HCT116 (cell line): ENCODE measurements around the gene ANXA5. TPM values are rescaled to one million over a fixed set of nuclear protein-coding genes. Genes with fewer than 3 reads are reported as not detected.

Experiments
- ATAC-seq: fragments of 200-7000 bp; cut with Tn5 transposase; 2 replicates; pipeline ENCODE4 v1.9.1; 2020; ENCODE audit warnings: mild to moderate bottlenecking, moderate library complexity
- BruUV-seq: library from RNA; stranded (reverse); fragments of 400-500 nt; replicated peaks from 2 replicates; lab custom pipeline; 2021; lab: Mats Ljungman, UMichigan
- CTCF ChIA-PET: fragments of 300-600 bp; sonication (Branson Sonifier 250); formaldehyde crosslinking; loops from one replicate; lab custom pipeline; 2021; ENCODE audit warnings: antibody characterized with exemption; lab: Charles Lee
- POLR2A ChIA-PET: fragments of 300-600, 350-600 bp; sonication (Branson Sonifier 250); formaldehyde crosslinking; loops from one replicate; lab custom pipeline; 2021; ENCODE audit warnings: antibody characterized with exemption; lab: Charles Lee
- RAD21 ChIA-PET, 2 experiments: fragments of 300-600 bp; sonication (Branson Sonifier 250); formaldehyde crosslinking; loops; one replicate each; lab custom pipeline; 2023; ENCODE audit warnings: low total read pairs in 2 of 2; ENCODE audit not compliant: uncharacterized antibody in 2 of 2, unreplicated experiment in 2 of 2, low non-redundant PET in 1 of 2; lab: Charles Lee
- DNase-seq: peaks from one replicate; pipeline ENCODE4 v3.0.0-alpha.2; 2010; ENCODE audit warnings: low read depth, low spot score
- H2AFZ ChIP-seq: fragments of 200-600 bp; shearing (Covaris generic), sonication (generic); 2 replicates; pipeline ENCODE4 v1.6.1; 2017; ENCODE audit warnings: low read depth, mixed run types, mixed read lengths, antibody characterized with exemption, low read length; ENCODE audit not compliant: poor library complexity, severe bottlenecking
- H3K27ac ChIP-seq: 2 replicates; pipeline ENCODE4 v1.5.1; 2012; ENCODE audit warnings: low read depth, low read length
- H3K27me3 ChIP-seq: fragments of 200-600 bp; sonication (generic); 2 replicates; pipeline ENCODE4 v1.6.1; 2016; ENCODE audit warnings: mixed run types, low read length, mixed read lengths; ENCODE audit not compliant: insufficient read depth
- H3K36me3 ChIP-seq, 2 experiments: fragments of 200-500 bp in 1 of 2; fragments of 200-600 bp in 1 of 2; sonication (Bioruptor generic) in 1 of 2; sonication (generic) in 1 of 2; 2 replicates each; pipeline versions ENCODE4 v1.5.1 to v1.6.1; 2014 to 2016; ENCODE audit warnings: low read length in 2 of 2, inconsistent platforms in 1 of 2, mixed read lengths in 1 of 2, mixed run types in 1 of 2; ENCODE audit not compliant: insufficient read depth in 2 of 2, control insufficient read depth in 1 of 2
- H3K4me1 ChIP-seq, 2 experiments: fragments of 200-600 bp in 1 of 2; sonication (generic) in 1 of 2; 2 replicates each; pipeline versions ENCODE4 v1.5.1 to v1.6.1; 2012 to 2017; ENCODE audit warnings: low read length in 2 of 2, inconsistent platforms in 1 of 2, mild to moderate bottlenecking in 1 of 2, mixed read lengths in 1 of 2, mixed run types in 1 of 2, moderate library complexity in 1 of 2; ENCODE audit not compliant: insufficient read depth in 2 of 2, control insufficient read depth in 1 of 2
- H3K4me2 ChIP-seq: fragments of 200-600 bp; sonication (generic); 2 replicates; pipeline ENCODE4 v1.6.1; 2017; ENCODE audit warnings: mixed run types, low read length, mixed read lengths
- H3K4me3 ChIP-seq, 2 experiments: fragments of 200-600 bp in 1 of 2; sonication (generic) in 1 of 2; replicated peaks in 1 of 2; 2 replicates each; pipeline ENCODE4 v1.5.1; 2011 to 2016; ENCODE audit warnings: low read length in 2 of 2, control low read depth in 1 of 2, low read depth in 1 of 2, mild to moderate bottlenecking in 1 of 2, mixed read lengths in 1 of 2, mixed run types in 1 of 2
- H3K79me2 ChIP-seq: fragments of 200-600 bp; sonication (generic); 2 replicates; pipeline ENCODE4 v1.6.1; 2017; ENCODE audit warnings: mild to moderate bottlenecking, mixed run types, low read length, moderate library complexity, mixed read lengths; ENCODE audit not compliant: insufficient read depth
- H3K9ac ChIP-seq: fragments of 200-600 bp; sonication (generic); 2 replicates; pipeline ENCODE4 v1.6.1; 2016; ENCODE audit warnings: low read length, mixed read lengths
- H3K9me2 ChIP-seq: fragments of 200-600 bp; sonication (generic), shearing (Covaris generic); 2 replicates; pipeline ENCODE4 v1.6.1; 2017; ENCODE audit warnings: mixed run types, mild to moderate bottlenecking, moderate library complexity; ENCODE audit not compliant: insufficient read depth
- H3K9me3 ChIP-seq, 2 experiments: fragments of 200-500 bp in 1 of 2; fragments of 200-600 bp in 1 of 2; sonication (Bioruptor generic) in 1 of 2; sonication (generic) in 1 of 2; 2 replicates each; pipeline ENCODE4 v1.6.1; 2014 to 2017; ENCODE audit warnings: low read length in 2 of 2, mixed read lengths in 2 of 2, inconsistent platforms in 1 of 2, low read depth in 1 of 2, mild to moderate bottlenecking in 1 of 2, mixed run types in 1 of 2, moderate library complexity in 1 of 2; ENCODE audit not compliant: control insufficient read depth in 1 of 2, insufficient read depth in 1 of 2
- H4K20me1 ChIP-seq: fragments of 200-600 bp; sonication (generic), shearing (Covaris generic); 2 replicates; pipeline ENCODE4 v1.6.1; 2017; ENCODE audit warnings: mixed run types, mild to moderate bottlenecking, moderate library complexity; ENCODE audit not compliant: insufficient read depth
- EGR1 ChIP-seq: IDR thresholded peaks from 2 replicates; pipeline ENCODE4 v1.6.1; 2012; ENCODE audit warnings: low read depth
- EZH2 ChIP-seq: fragments of 200-600 bp; sonication (generic); IDR thresholded peaks from 2 replicates; pipeline ENCODE4 v1.6.1; 2017; ENCODE audit warnings: antibody characterized with exemption, mixed run types
- EZH2phosphoT487 ChIP-seq: fragments of 200-600 bp; IDR thresholded peaks from 2 replicates; pipeline ENCODE4 v1.6.1; 2018; ENCODE audit warnings: antibody characterized with exemption, borderline replicate concordance
- FOSL1 ChIP-seq: IDR thresholded peaks from 2 replicates; pipeline ENCODE4 v1.6.1; 2012; ENCODE audit warnings: low read depth
- JUND ChIP-seq: IDR thresholded peaks from 2 replicates; pipeline ENCODE4 v1.6.1; 2012
- MAX ChIP-seq: IDR thresholded peaks from 2 replicates; pipeline ENCODE4 v1.6.1; 2012
- POLR2A ChIP-seq: IDR thresholded peaks from 2 replicates; pipeline ENCODE4 v1.7.0; 2011; ENCODE audit warnings: borderline replicate concordance; ENCODE audit not compliant: insufficient read depth, insufficient read length; ENCODE audit errors: extremely low read depth
- SIN3A ChIP-seq: IDR thresholded peaks from 2 replicates; pipeline ENCODE4 v1.6.1; 2012; ENCODE audit warnings: low read depth
- SP1 ChIP-seq: IDR thresholded peaks from 2 replicates; pipeline ENCODE4 v1.6.1; 2012; ENCODE audit warnings: low read depth
- SRF ChIP-seq: IDR thresholded peaks from 2 replicates; pipeline ENCODE4 v1.6.1; 2012; ENCODE audit warnings: low read depth
- TCF7L2 ChIP-seq: IDR thresholded peaks from 2 replicates; pipeline ENCODE4 v1.7.0; 2011; ENCODE audit warnings: borderline replicate concordance, inconsistent platforms; ENCODE audit not compliant: insufficient read depth, insufficient read length; ENCODE audit errors: extremely low read depth
- YY1 ChIP-seq: IDR thresholded peaks from 2 replicates; pipeline ENCODE4 v1.6.1; 2011; ENCODE audit warnings: low read length, low read depth, moderate library complexity, mild to moderate bottlenecking; ENCODE audit not compliant: insufficient replicate concordance; ENCODE audit errors: extremely low read depth
- ZFX ChIP-seq: fragments of 450-650 bp; IDR thresholded peaks from 2 replicates; pipeline ENCODE4 v1.6.1; 2017
- ZNF274 ChIP-seq: fragments of 200-500 bp; sonication (Bioruptor generic); IDR thresholded peaks from 2 replicates; pipeline ENCODE4 v1.6.1; 2014; ENCODE audit warnings: mild to moderate bottlenecking, low read depth, low read length, inconsistent platforms
- intact Hi-C: fragments of 100-400 bp; cut with micrococcal nuclease; formaldehyde crosslinking; loops from 2 replicates; pipeline ENCODE4 v1.10.0; 2022
- total RNA-seq: library from RNA; stranded (reverse); gene quantifications from one replicate; pipeline ENCODE4 v1.2.1, GENCODE V29; 2021; ENCODE audit not compliant: unreplicated experiment

The ANXA5 gene
- total RNA-seq, 1 experiment from 2014 or later, result 186 TPM

- no peak for TF ChIP-seq EZH2
- no peak for TF ChIP-seq SP1
- no peak for TF ChIP-seq JUND
These were observed 23.3 kb upstream of the ANXA5 start (continued) for GRCh38 chr4:121720109-121720508.

- Histone ChIP-seq H3K9me3 (no peaks in the 10 kb centered on the region), H3K9ac (no peak overlapping the region), H3K79me2 (no peaks in the 10 kb centered on the region)
- RAD21 ChIA-PET, result no interaction called here
- no TSS peak for BruUV-seq
- no peak for ATAC-seq
- TF ChIP-seq EZH2phosphoT487 (no peak), TCF7L2 (no peak), SIN3A (no peak), FOSL1 (no peak), YY1 (no peak), EZH2 (no peak), EGR1 (no peak), ZNF274 (no peak), ZFX (no peak), POLR2A (no peak), MAX (no peak), SRF (no peak)
- TF ChIP-seq, all 23 proteins: peak for 0
- Histone ChIP-seq H3K9me2 (no peaks in the 10 kb centered on the region), H3K27ac (no peak overlapping the region), H3K4me1 (no peaks in the 10 kb centered on the region), H4K20me1 (no peaks in the 10 kb centered on the region), H3K27me3 (no peaks in the 10 kb centered on the region), H3K4me2 (no peak overlapping the region), H3K4me3 (no peak overlapping the region), H2AFZ (no peak overlapping the region), H3K36me3 (no peaks in the 10 kb centered on the region)
- DNase-seq, result no peak
- intact Hi-C loops, result no loop called here
- CTCF ChIA-PET, result no interaction called here
- POLR2A ChIA-PET, result no interaction called here
These were observed 21.0 kb upstream of the ANXA5 start for GRCh38 chr4:121717680-121718237.
